A375 (cell line): Measurements from ENCODE around the gene PNRC2. TPM values are rescaled to one million over a fixed set of nuclear protein-coding genes. Genes with fewer than 3 reads are reported as not detected.

ENCODE experiments used
- small RNA-seq: library from RNA; depleted of rRNA; stranded (forward); fragments of <200 nt; gene quantifications from one replicate; pipeline ENCODE3, GENCODE V24; 2014
- total RNA-seq: library from RNA; depleted of rRNA; stranded (reverse); fragments of >200 nt; shearing (Covaris generic); gene quantifications from 2 replicates; pipeline ENCODE4 v1.2.3, GENCODE V29; 2014; rRNA removed

Gene PNRC2, protein sequence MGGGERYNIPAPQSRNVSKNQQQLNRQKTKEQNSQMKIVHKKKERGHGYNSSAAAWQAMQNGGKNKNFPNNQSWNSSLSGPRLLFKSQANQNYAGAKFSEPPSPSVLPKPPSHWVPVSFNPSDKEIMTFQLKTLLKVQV
- total RNA-seq, result 55.6 and 62.2 TPM in 2 replicates

DNA sequence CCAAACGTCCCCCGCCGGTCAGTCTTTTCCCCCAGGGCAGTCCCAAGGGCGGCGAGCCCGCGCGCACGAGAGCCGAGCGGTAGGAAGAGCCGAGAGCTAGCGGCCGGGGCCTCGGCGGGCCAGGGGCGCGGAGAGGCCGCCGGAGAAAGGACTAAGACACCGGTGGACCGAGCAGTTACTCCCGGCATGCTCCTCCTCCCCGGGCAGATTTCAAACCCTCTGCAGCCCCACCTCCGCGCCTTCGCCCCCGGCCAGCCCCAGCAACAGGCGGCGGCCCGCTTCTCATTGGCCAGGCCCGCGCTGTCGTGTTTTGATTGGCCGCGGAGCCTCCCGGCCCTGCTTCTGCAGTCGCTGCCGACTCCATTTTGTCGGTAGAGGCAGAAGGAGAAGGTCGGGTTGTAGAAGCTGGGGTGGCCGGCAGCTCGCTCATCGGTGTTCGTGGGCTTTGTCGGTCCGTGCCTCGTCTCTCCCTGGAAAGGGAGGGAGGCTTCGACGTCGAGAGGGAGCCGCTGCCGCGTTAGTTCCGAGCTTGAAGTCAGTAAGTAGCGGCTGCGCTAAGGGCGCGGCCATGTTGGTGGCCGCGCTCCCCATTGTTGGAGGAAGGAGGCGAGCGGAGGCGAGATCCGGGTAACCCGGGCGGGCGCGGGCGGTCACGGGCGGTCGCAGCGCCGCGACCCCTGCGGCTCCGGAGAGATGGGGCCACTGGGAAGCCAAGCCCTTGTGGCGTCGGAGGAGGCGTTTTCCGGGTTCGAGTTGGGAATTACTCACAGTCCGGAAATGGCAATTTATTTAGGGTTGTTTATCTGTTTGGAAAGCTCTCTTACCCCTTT is at the start of gene PNRC2:
TSS of gene PNRC2 (plus strand) at position 368 of the 830 bp plus-strand sequence. CDS start 1,630 bp downstream, outside the sequence.

GRCh38 chr1:23913212-23913880 is 46.3 kb upstream of the PNRC2 start, which contains the start of gene CNR2:
TSS of gene CNR2 (minus strand) at chr1:23913362. CDS start at chr1:23875617, 37,745 bp downstream.

GRCh38 chr1:23979881-23980727 is 20.5 kb downstream of the PNRC2 start, which contains the start of gene SRSF10:
TSS of gene SRSF10 (minus strand) at chr1:23980327. CDS start at chr1:23980255, 72 bp downstream.

Small RNA genes lying within 50 kb of the gene (small RNA-seq; reads per million reads assigned to genes)
- not detected for gene MIR378F

Other genes starting within 250 kb of the PNRC2 start
- 66.5 and 70.1 TPM in 2 replicates for gene ELOA, start 216.4 kb upstream of the PNRC2 start, total RNA-seq
- 43.8 and 44.2 TPM in 2 replicates for gene PITHD1, start 181.4 kb upstream of the PNRC2 start, total RNA-seq
- 133 and 149 TPM in 2 replicates for gene LYPLA2, start 168.7 kb upstream of the PNRC2 start, total RNA-seq
- 194 and 218 TPM in 2 replicates for gene GALE, start 159.1 kb upstream of the PNRC2 start, total RNA-seq
- 25.2 and 31.2 TPM in 2 replicates for gene HMGCL, start 134.4 kb upstream of the PNRC2 start, total RNA-seq
- 17.5 and 17.7 TPM in 2 replicates for gene FUCA1, start 91.5 kb upstream of the PNRC2 start, total RNA-seq
- gene CNR2, start 46.5 kb upstream of the PNRC2 start, total RNA-seq, result not detected in 2 replicates
- gene SRSF10, start 20.5 kb downstream of the PNRC2 start, total RNA-seq, result 162 and 177 TPM in 2 replicates
- 0.03 and 0.08 TPM in 2 replicates for gene MYOM3, start 152.3 kb downstream of the PNRC2 start, total RNA-seq
- 0.34 and 1.8 TPM in 2 replicates for gene IL22RA1, start 183.3 kb downstream of the PNRC2 start, total RNA-seq
- 2.0 and 2.2 TPM in 2 replicates for gene IFNLR1, start 227.5 kb downstream of the PNRC2 start, total RNA-seq